HG03196 (cell line): ENCODE measurements around the gene SLX9.

Source experiments
- ATAC-seq: cut with Tn5 transposase; IDR thresholded peaks from one replicate; pipeline ENCODE4 v1.9.1; 2021; ENCODE audit not compliant: unreplicated experiment

SLX9 gene

GRCh38 chr21:44999972-45000636, 60.3 kb downstream of the SLX9 start:
- no peak for ATAC-seq

GRCh38 chr21:45000637-45001133, 60.9 kb downstream of the SLX9 start:
- ATAC-seq, result no peak

DNA sequence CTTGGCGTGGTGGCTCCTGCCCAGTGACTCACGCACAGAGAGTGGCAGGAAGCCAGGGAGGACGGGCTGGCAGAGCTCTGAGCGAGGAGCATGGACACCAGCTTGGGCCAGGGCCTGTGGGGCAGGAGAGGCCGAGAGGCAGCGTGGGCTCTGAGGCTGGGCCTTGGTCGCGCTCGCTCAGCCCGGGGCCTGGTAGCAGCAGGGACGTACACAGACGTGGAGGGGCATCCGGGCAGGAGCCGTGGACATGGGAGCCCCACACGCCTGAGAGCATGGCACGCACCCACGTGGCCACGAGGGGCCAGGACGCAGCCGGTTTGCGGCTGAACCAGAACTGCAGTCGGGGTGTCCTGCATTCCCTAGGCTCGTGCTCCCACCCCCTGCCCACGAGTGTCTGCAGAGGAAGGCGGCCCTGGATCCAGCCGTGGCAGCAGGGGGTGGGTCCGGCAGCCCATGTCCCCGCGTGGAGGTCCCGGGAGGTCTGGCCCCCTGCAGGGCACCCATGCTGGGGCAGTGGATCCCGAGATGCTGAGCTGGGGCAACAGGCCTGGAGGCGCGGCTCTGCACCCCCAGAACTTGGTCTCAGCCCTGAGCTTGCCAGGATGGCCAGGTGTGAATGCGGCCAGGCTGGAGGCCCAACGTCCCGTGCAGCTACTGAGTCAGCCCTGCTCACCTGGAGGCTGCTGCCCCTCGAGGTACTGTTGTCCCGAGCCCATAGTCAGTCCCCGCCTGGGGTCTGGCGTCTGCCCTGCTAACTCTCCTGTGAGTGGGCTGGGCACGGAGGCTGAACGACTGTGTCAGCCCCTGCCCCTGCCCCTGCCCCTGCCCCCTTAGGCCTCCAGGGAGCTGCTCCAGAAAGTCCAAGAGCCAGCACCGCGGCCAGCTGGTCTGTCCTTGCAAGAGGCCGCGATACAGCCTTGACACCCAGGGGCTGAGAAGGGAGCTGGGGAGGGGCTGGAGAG, 61.6 kb downstream of the SLX9 start:
- no peak for ATAC-seq

- ATAC-seq, result no peak
Measured at GRCh38 chr21:45002381-45003204, 62.8 kb downstream of the SLX9 start.

DNA sequence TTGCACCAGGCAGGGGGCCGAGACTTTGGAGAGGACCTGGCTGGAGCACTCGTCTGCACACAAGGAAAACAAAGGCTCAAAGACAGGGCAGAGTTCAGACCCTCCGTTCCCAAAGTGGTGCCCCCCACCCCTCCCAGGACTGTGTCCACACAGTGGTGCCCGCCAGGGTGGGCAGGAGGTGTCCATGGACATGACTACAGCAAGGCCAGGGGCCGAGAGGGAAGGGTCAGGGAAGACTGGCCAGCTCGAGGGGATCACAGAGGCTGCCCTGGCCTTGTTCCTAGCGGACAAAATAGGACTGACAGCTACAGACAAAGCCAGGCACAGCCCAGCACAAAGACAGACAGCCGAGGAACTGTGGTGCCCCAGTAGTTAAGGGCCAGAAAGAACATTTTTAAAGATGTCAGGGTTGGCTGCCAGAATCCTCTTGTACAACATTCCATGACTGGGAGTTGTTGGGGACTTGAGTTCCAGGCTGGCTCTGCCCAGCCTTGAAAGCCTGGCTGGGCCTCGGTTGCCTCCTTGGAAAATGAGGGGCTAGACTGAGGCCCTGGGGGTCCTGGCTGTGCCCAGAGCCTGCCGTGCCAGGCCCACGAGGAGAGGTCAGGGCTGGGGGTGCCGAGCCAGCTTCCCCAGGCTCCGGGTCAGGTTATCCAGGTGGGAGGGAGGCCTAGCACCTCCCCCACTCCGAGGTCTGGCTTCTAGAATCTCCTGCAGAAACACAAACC, 63.7 kb downstream of the SLX9 start:
- ATAC-seq, result no peak

GRCh38 chr21:45004059-45004422, 64.2 kb downstream of the SLX9 start:
- ATAC-seq, result no peak

DNA sequence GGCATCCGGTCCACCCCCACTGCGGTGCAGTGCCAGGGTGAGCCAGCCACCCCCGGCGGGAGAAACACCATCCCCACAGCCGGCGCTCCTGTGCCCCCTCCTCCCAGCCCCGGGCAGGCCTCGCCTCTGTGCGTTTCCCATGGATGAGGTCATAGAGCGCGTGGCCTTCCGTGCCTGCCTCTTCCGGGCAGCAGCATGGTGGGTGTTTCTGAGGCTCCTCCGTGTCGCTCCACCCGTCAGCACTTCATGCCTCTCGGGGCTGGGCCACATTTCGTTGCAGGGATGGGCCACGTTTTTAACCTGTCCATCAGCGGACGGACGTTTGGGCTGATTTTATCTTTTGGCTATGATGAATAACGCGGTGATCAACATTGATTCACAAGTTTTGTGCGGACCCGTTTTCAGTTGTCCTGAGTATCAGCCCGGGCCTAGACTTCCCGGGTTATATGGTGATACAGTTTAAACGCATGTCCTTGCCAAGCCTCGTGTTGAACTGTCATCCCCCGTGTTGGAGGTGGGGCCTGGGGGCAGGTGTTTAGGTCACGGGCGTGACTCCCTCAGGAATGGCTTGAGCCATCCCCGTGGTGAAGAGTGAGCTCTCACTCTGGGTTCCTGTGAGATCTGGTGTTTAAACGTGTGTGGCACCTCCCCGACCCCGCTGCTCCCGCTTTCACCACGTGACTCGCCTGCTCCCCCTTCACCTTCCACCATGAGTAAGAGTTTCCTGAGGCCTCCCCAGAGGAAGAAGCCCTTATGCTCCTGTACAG, 64.8 kb downstream of the SLX9 start:
- ATAC-seq, result no peak

DNA sequence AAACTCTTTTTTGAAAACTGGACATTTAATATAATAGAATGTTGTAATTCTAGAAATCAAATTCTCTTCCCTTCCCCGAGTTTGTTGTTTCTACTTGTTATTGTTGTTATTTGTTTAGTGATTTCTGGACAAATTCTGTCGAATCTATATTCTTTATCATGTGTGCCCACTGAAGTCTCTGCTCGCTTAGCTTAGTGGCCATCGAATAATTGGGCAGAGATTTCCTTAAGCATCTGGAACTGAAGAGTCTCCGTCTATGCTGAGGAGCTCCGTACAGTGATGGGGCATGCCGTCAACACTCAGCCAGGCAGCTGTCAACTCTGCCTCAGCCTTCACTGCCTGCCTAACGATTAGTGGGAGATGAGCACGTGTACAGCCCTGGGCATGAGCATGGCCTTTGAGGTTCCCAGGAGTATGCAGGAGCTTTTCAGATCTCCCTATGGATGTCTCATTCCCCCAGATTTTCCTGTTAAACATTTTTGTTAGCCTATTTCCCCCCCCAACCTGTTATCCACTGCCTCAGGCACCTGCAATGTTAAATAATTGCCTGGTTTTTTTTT, 66.8 kb downstream of the SLX9 start:
- no peak for ATAC-seq

GRCh38 chr21:45009616-45010015, 69.8 kb downstream of the SLX9 start:
- ATAC-seq, result no peak

DNA sequence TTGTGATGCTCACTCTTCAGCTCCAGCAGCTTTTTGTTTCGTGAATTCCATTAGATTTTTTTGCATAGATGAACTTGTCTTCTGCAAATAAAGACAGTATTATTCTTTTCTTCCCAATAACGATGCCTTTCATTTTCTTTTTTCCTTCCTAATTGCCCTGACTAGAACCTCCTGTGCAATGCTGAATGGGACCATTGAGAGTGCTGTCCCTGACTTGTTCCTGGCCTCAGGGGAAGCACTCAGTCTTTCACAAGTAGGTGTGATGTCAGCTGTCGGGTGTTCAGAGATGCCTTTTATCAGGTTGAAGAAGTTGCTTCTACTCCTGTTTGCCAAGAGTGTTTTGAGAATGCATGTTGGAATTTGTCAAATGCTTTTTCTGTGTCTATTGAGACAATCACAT, 70.3 kb downstream of the SLX9 start:
- no peak for ATAC-seq

- no peak for ATAC-seq
Measured at GRCh38 chr21:45010860-45011259, 71.0 kb downstream of the SLX9 start.

- no peak for ATAC-seq
Measured at GRCh38 chr21:45011426-45011825, 71.6 kb downstream of the SLX9 start.

GRCh38 chr21:45011911-45012661, 72.3 kb downstream of the SLX9 start:
- ATAC-seq, result no peak

DNA sequence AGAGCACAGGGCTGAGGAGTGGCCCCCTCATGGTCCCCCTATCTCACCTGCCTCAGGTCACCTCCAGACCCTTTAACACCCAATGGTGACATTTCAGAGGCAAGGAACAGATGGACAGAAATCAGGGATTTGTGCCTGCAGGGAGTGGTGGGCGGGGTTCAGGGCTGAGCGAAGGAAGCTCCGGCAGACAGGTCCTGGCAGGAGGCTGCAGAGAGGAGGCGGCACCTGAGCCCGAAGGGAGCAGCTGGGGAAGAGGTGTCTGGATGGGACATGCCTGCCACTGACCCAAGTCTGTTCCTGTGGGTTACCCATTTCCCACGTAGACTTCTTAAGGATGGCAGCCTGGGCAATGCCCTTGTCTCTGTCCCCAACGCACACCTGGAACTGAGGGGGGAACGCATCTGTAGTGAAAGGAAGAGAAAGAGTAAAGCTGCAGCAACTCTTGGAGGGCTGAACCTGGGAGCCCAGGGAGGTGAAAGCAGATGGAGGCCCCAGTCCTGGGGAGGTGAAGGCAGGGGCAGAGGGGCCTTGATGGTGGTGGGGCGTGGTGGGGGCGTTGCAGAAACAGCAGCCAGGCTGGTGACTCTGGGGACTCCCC, 72.9 kb downstream of the SLX9 start:
- ATAC-seq, result no peak

DNA sequence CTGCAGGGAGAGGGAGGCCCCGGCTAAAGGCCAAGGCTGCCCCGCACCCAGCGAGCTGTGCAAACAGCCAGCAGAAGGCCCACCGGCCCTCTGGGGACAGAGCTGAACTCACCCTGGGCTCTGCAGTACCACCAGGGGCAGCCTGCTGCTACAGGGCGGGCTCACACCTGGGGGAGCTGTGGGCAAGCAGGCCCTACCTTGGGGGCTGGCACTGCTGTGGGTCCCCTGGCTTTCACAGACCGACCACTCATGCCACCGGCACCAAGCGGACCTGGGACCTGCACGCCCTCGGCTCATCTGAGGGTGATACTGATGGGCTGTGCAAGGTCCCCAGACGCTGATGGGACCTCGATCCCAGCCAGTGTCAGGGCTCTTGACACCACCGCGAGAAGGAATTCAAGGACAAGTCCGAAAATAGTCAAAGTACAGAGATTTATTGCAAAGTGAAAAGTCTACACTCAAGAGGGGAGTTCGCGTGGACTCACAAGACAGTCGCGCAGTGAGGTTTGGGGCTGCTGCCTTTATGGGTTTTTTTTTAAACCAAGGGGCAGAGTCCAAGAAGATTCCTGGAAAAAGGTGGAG, 73.5 kb downstream of the SLX9 start:
- no peak for ATAC-seq

- ATAC-seq, result no peak
Measured at GRCh38 chr21:45014747-45015468, 75.1 kb downstream of the SLX9 start.

DNA sequence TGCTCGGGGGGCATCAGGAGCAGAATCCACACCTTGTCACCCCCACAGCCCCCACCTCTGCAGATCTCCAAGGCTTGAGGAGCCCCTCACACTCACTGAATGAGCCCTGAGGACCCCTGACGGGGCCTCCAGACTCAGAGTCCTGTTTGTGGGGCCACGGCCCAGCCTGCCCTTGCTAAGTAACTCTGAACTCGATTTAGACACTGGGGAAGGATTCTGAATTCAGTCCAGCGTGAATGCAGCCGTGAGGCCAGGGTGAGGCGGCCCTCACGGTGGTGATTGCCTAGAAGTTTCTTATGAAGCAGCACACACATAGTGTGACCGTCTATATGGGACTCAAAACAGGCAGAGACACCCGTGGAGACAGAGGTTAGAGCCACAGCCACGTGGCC, 75.6 kb downstream of the SLX9 start:
- no peak for ATAC-seq

DNA sequence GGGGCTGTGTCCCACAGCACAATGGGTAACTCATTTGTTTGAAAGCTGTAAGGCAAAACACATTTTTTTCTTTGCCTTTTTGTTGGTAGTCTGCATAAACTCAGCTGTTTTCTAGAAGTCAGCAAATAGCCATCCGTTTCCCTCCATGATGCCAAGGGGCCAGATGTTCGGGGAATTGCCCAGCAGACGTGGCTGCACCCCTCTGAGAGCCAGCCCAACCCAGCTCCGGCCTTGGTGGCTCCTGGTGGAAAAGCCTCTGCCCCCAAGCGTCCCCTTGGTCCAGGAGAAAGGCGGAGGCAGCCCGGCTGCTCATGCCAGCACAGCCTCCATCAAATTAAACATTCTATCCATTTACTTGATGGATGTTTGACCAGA, 76.2 kb downstream of the SLX9 start:
- ATAC-seq, result no peak
